Liver (tissue), 3 donors: ENCODE measurements around the gene LRRC37A.
"Not testable (repeated sequence)": the region's sequence is repeated elsewhere in the genome, so short reads cannot be mapped to it uniquely, and the experiment has no call there.

Experiments used
- CTCF ChIP-seq: fragments of 150-350 bp; IDR thresholded peaks from 2 replicates; pipeline ENCODE4 v1.5.1; 2017; ENCODE audit warnings: improper control_type of control experiment, low read depth, low read length; ENCODE audit not compliant: missing input control
- FOXA1 ChIP-seq: IDR thresholded peaks from 2 replicates; pipeline ENCODE4 v1.6.1; 2016; ENCODE audit warnings: antibody characterized with exemption
- GABPA ChIP-seq, 2 donors: IDR thresholded peaks in 1 of 2; conservative IDR thresholded peaks in 1 of 2; 2 replicates each; pipeline ENCODE4 v1.6.1; 2016; ENCODE audit warnings: antibody characterized with exemption in 2 of 2, mild to moderate bottlenecking in 1 of 2, moderate library complexity in 1 of 2
- HNF4G ChIP-seq: IDR thresholded peaks from 2 replicates; pipeline ENCODE4 v1.6.1; 2016; ENCODE audit warnings: antibody characterized with exemption
- JUND ChIP-seq, 2 donors: IDR thresholded peaks; 2 replicates each; pipeline ENCODE4 v1.6.1; 2016; ENCODE audit warnings: antibody characterized with exemption in 2 of 2
- RXRA ChIP-seq, 2 donors: IDR thresholded peaks; 2 replicates each; pipeline ENCODE4 v1.6.1; 2017 to 2018; ENCODE audit warnings: antibody characterized with exemption in 2 of 2, mild to moderate bottlenecking in 1 of 2
- YY1 ChIP-seq: IDR thresholded peaks from 2 replicates; pipeline ENCODE4 v1.6.1; 2016; ENCODE audit warnings: antibody characterized with exemption, mild to moderate bottlenecking
- TF ChIP-seq, protein P1 (sequence below): IDR thresholded peaks from 2 replicates; pipeline ENCODE4 v1.6.1; 2016; ENCODE audit warnings: antibody characterized with exemption, mild to moderate bottlenecking
- TF ChIP-seq, protein P2 (sequence below): IDR thresholded peaks from 2 replicates; pipeline ENCODE4 v1.6.1; 2016; ENCODE audit warnings: antibody characterized with exemption
- TF ChIP-seq, protein P3 (sequence below): IDR thresholded peaks from 2 replicates; pipeline ENCODE4 v1.6.1; 2016; ENCODE audit warnings: antibody characterized with exemption
- donor health status: healthy.
- donor health status: healthy.

DNA sequence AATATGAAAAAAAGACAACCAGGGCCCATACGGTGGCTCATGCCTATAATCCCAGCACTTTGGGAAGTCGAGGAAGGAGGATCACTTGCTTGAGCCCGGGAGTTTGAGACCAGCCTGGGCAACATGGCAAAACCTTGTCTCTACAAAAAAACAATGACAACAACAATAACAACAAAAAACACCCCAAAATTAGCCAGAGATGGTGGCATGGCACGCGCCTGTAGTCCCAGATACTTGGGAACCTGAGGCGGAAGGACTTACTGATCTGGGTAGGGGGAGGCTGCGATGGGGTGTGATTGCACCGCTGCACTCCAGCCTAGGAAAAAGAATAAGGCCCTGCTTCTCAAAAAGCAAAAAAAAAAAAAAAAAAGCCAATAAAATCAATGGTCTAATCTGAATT is 3.3 kb upstream of the LRRC37A start:
- not testable (repeated sequence) for TF ChIP-seq CTCF; RXRA (IDR thresholded peaks at IDR 0.05); GABPA (IDR thresholded peaks at IDR 0.05 in 1 of 2, conservative IDR thresholded peaks at IDR 0.05 in 1 of 2); YY1; HNF4G; FOXA1; JUND (IDR thresholded peaks at IDR 0.05)
- TF ChIP-seq, protein P1, sequence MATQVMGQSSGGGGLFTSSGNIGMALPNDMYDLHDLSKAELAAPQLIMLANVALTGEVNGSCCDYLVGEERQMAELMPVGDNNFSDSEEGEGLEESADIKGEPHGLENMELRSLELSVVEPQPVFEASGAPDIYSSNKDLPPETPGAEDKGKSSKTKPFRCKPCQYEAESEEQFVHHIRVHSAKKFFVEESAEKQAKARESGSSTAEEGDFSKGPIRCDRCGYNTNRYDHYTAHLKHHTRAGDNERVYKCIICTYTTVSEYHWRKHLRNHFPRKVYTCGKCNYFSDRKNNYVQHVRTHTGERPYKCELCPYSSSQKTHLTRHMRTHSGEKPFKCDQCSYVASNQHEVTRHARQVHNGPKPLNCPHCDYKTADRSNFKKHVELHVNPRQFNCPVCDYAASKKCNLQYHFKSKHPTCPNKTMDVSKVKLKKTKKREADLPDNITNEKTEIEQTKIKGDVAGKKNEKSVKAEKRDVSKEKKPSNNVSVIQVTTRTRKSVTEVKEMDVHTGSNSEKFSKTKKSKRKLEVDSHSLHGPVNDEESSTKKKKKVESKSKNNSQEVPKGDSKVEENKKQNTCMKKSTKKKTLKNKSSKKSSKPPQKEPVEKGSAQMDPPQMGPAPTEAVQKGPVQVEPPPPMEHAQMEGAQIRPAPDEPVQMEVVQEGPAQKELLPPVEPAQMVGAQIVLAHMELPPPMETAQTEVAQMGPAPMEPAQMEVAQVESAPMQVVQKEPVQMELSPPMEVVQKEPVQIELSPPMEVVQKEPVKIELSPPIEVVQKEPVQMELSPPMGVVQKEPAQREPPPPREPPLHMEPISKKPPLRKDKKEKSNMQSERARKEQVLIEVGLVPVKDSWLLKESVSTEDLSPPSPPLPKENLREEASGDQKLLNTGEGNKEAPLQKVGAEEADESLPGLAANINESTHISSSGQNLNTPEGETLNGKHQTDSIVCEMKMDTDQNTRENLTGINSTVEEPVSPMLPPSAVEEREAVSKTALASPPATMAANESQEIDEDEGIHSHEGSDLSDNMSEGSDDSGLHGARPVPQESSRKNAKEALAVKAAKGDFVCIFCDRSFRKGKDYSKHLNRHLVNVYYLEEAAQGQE = not testable (repeated sequence)
- TF ChIP-seq, protein P2, sequence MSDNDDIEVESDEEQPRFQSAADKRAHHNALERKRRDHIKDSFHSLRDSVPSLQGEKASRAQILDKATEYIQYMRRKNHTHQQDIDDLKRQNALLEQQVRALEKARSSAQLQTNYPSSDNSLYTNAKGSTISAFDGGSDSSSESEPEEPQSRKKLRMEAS = not testable (repeated sequence)
- TF ChIP-seq, protein P3, sequence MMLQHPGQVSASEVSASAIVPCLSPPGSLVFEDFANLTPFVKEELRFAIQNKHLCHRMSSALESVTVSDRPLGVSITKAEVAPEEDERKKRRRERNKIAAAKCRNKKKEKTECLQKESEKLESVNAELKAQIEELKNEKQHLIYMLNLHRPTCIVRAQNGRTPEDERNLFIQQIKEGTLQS = not testable (repeated sequence)
